ENCODE data around the gene PTGIS. TPM values are rescaled to one million over a fixed set of nuclear protein-coding genes. Genes with fewer than 3 reads are reported as not detected.

The PTGIS gene
- polyA plus RNA-seq, 3 donors, result not detected

DNA sequence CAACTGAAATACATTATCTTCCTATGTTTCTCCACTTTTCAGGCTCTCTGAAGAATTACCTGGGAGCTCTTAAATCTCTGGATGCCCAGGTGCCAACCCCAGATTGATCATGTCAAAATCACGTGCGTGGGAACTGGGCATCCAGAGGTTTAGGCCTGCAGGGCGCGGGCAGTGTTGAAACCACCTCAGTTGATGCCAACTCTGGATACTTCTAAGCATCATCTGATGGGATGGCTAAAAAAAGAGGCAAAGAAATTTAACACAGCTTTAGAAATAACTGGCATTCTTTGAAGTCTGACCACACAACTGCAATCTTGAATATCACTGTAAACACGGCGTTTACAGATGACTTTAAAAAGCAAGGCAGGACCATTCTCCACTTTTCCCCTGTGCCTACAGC lies 41.9 kb downstream of the PTGIS start:
- Mint-ChIP-seq H3K9me3 (peaks cover 4 to 14% (median 11%) of the 10 kb centered on the region in 7 donors), H3K27me3 (ENCODE audit: low read depth in 3 of 3) (peaks cover 8 to 15% (median 9%) of the 10 kb centered on the region in 3 donors), H3K27ac (no peak overlapping the region), H3K4me1 (no peaks in the 10 kb centered on the region), H3K4me3 (no peak overlapping the region), H3K36me3 (no peaks in the 10 kb centered on the region)
- Histone ChIP-seq H3K27me3 (ENCODE audit: control insufficient read depth in 2 of 2, insufficient read depth in 2 of 2, low read length in 2 of 2) (no peaks in the 10 kb centered on the region), H3K4me1 (ENCODE audit: control insufficient read depth in 1 of 2, insufficient read depth in 2 of 2, low read length in 2 of 2) (no peaks in the 10 kb centered on the region), H3K79me2 (ENCODE audit: insufficient read depth, low read length) (no peaks in the 10 kb centered on the region), H3K4me3 (replicated peaks in 1 of 3; ENCODE audit: low read depth in 2 of 3, low read length in 3 of 3) (no peak overlapping the region), H3K27ac (ENCODE audit: low read depth in 1 of 2, low read length in 2 of 2) (no peak overlapping the region), H4K20me1 (ENCODE audit: insufficient read depth, low read length) (no peaks in the 10 kb centered on the region), H2AFZ (ENCODE audit: insufficient read depth, low read depth, low read length, poor library complexity, severe bottlenecking) (no peak overlapping the region), H3K36me3 (replicated peaks in 1 of 2; ENCODE audit: control insufficient read depth in 1 of 2, insufficient read depth in 2 of 2, low read length in 2 of 2) (no peaks in the 10 kb centered on the region), H3K9ac (ENCODE audit: insufficient read depth, low read length, poor library complexity, severe bottlenecking) (no peak overlapping the region), H3K4me2 (replicated peaks; ENCODE audit: extremely low read depth, low read length, poor library complexity, severe bottlenecking) (no peak overlapping the region), H3K9me3 (replicated peaks in 1 of 2; ENCODE audit: control insufficient read depth in 1 of 2, insufficient read depth in 1 of 2, low read length in 2 of 2) (peaks cover 0 to 9% of the 10 kb centered on the region in 2 donors)
- intact Hi-C loops (cut with micrococcal nuclease), result no loop called here
- DNase-seq, result no peak
- TF ChIP-seq CTCF (IDR thresholded peaks at IDR 0.05), result no peak
- WGBS (ENCODE audit: insufficient coverage), result 100% methylated on average over 4 of the region's 6 CpGs

DNA sequence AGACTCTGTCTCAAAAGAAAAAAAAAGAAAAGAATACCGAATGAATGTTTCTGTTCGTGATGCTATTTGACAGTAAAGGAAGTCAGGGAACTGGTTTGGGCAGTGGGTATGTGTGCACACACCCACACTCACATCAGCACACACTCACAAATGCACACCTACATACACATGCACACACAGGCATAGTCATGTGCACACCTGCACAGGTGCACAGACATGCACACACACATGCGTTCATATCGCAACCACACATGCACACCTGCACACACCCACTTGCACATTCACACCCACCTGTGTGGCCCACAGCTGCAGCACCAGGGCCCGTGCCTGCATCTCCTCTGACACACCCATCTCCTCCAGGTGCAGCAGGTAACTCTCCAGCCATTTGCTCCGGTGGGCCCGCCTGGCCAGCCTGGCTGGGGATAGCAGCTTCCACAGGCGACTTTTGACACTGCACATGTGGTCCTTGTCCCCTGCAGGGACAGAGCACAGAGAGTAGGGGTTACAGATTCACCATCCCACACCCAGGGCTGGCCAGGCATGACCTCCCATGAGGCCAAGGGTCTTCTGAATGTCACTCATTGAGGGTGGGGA lies 44.1 kb downstream of the PTGIS start:
- peaks cover 8 to 14% (median 12%) of the 10 kb centered on the region in 3 donors for H3K27me3 Mint-ChIP-seq (ENCODE audit: low read depth in 3 of 3)
- no peaks in the 10 kb centered on the region for H3K27me3 ChIP-seq (ENCODE audit: control insufficient read depth in 2 of 2, insufficient read depth in 2 of 2, low read length in 2 of 2)
- no peak for TF ChIP-seq CTCF (IDR thresholded peaks at IDR 0.05)

More for the DNA sequence above, 44.1 kb downstream of the PTGIS start:
- no peak overlapping the region for H3K4me3 ChIP-seq (replicated peaks in 1 of 3; ENCODE audit: low read depth in 2 of 3, low read length in 3 of 3)
- H3K27ac ChIP-seq (ENCODE audit: low read depth in 1 of 2, low read length in 2 of 2), result no peak overlapping the region
- intact Hi-C loops (cut with micrococcal nuclease), result no loop called here
- H3K36me3 Mint-ChIP-seq, result no peaks in the 10 kb centered on the region
- no peak for DNase-seq
- no peaks in the 10 kb centered on the region for H3K4me1 Mint-ChIP-seq
- H3K9me3 ChIP-seq (replicated peaks in 1 of 2; ENCODE audit: control insufficient read depth in 1 of 2, insufficient read depth in 1 of 2, low read length in 2 of 2), result peaks cover 0 to 9% of the 10 kb centered on the region in 2 donors
- no peaks in the 10 kb centered on the region for H4K20me1 ChIP-seq (ENCODE audit: insufficient read depth, low read length)
- WGBS (ENCODE audit: insufficient coverage), result 93% methylated on average over 3 of the region's 8 CpGs
- peaks cover 4 to 14% (median 11%) of the 10 kb centered on the region in 7 donors for H3K9me3 Mint-ChIP-seq
- H3K4me2 ChIP-seq (replicated peaks; ENCODE audit: extremely low read depth, low read length, poor library complexity, severe bottlenecking), result no peak overlapping the region
- no peak overlapping the region for H3K9ac ChIP-seq (ENCODE audit: insufficient read depth, low read length, poor library complexity, severe bottlenecking)
- no peaks in the 10 kb centered on the region for H3K36me3 ChIP-seq (replicated peaks in 1 of 2; ENCODE audit: control insufficient read depth in 1 of 2, insufficient read depth in 2 of 2, low read length in 2 of 2)
- no peaks in the 10 kb centered on the region for H3K79me2 ChIP-seq (ENCODE audit: insufficient read depth, low read length)
- H3K4me1 ChIP-seq (ENCODE audit: control insufficient read depth in 1 of 2, insufficient read depth in 2 of 2, low read length in 2 of 2), result no peaks in the 10 kb centered on the region
- H2AFZ ChIP-seq (ENCODE audit: insufficient read depth, low read depth, low read length, poor library complexity, severe bottlenecking), result no peak overlapping the region
- no peak overlapping the region for H3K4me3 Mint-ChIP-seq
- no peak overlapping the region for H3K27ac Mint-ChIP-seq
